ENCODE data around the gene NUDT8. TPM values are rescaled to one million over a fixed set of nuclear protein-coding genes. Genes with fewer than 3 reads are reported as not detected.

NUDT8 gene
- total RNA-seq, 4 donors from 2014 or later = 5.0 to 64.1 (median 45.4) TPM

DNA sequence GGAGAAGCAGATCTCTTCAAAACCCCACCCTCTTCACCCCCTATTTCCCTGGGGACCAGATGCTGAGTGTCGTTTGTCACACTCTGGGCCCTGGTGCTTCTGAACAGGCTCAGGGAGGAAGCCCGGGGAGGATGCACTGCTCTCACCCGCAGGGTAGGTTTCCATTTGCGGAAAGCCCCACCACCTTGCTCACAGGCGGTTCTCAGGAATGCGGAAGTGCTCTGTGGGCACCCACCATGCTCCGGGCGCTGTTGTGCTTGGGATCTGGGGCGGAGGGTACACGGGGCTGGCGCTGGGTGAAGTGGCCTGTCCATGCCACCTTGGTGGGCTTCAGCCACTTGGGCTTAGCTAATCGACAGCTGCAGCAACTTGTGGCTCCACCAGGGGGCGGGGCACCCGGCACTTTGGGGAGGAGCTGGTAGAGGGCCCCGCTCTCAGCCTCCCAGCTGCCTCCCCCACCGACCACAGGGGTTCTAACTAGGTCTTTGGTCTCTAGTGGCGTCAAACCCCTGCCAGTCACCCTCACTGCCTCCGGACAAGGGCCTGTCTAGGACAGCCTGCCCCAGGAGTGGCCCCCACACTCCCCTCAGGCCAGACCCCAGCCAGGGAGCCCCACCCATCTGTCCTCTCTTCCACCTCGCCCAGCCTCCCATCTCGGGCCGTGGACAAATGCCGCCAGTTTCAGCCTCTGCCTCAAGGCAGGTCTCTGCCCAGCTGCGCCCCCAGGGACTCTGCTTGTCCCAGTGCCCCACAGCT, 15.6 kb downstream of the NUDT8 start:
- Histone ChIP-seq H3K27ac (peak overlapping the region; percentile 70 to 91 (median 82)), H3K27me3 (peaks cover 0 to 5% of the 10 kb centered on the region in 2 donors), H3K9me3 (no peaks in the 10 kb centered on the region), H3K4me3 (peak overlapping the region; percentile 22 to 52 (median 44)), H3K4me1 (peaks cover 0 to 16% (median 10%) of the 10 kb centered on the region in 4 donors), H3K36me3 (peaks cover 0 to 37% (median 0%) of the 10 kb centered on the region in 3 donors)
- peak in 1 of 2 donors; percentile 17 for TF ChIP-seq POLR2A (IDR thresholded peaks at IDR 0.05)
- TF ChIP-seq, protein P1, sequence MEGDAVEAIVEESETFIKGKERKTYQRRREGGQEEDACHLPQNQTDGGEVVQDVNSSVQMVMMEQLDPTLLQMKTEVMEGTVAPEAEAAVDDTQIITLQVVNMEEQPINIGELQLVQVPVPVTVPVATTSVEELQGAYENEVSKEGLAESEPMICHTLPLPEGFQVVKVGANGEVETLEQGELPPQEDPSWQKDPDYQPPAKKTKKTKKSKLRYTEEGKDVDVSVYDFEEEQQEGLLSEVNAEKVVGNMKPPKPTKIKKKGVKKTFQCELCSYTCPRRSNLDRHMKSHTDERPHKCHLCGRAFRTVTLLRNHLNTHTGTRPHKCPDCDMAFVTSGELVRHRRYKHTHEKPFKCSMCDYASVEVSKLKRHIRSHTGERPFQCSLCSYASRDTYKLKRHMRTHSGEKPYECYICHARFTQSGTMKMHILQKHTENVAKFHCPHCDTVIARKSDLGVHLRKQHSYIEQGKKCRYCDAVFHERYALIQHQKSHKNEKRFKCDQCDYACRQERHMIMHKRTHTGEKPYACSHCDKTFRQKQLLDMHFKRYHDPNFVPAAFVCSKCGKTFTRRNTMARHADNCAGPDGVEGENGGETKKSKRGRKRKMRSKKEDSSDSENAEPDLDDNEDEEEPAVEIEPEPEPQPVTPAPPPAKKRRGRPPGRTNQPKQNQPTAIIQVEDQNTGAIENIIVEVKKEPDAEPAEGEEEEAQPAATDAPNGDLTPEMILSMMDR (IDR thresholded peaks at IDR 0.05) = peak in 5 of 6 experiments; percentile 49 to 73 (median 56)
- peak; percentile 73 to 93 (median 87) for DNase-seq

DNA sequence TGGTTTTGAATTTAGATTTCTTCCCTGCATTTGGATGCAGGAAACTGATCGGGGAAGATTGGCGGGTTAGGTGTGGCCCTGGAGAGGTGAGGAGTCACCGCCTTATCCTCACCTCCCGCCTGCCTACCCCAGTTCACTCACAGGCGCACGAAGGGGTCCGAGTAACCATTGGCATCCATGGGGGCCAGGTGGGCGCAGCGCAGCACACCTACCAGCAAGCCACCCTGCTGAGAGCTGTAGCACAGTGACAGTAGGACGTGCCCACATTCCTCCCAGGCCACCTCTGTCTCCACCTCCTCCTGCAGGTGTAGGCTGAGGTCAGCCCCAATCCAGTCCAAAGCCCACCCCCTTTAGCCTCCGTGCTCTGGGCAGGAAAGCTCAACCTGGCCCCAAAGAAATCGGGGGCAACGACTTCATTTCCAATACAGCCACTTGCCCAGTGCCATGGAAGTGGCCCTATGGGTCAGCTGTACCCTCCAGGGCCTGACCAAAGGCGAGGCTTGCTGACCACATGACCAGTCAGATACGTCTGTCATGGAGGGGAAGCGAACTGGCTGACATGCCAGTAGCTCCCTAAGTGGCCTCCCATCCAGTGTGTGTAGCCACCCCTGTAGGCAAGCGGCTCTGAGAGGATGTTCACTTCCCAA, 16.3 kb downstream of the NUDT8 start:
- H3K4me3 ChIP-seq = peak overlapping the region in 3 of 4 donors; percentile 42 to 52 (median 45)
- no peak for TF ChIP-seq POLR2A (IDR thresholded peaks at IDR 0.05)
- TF ChIP-seq, protein P1 (IDR thresholded peaks at IDR 0.05) = no peak
- H3K27me3 ChIP-seq = peaks cover 0 to 5% of the 10 kb centered on the region in 2 donors
- peaks cover 0 to 16% (median 10%) of the 10 kb centered on the region in 4 donors for H3K4me1 ChIP-seq
- peaks cover 0 to 44% (median 0%) of the 10 kb centered on the region in 3 donors for H3K36me3 ChIP-seq
- DNase-seq = no peak
- no peaks in the 10 kb centered on the region for H3K9me3 ChIP-seq
- peak overlapping the region; percentile 70 to 91 (median 82) for H3K27ac ChIP-seq

DNA sequence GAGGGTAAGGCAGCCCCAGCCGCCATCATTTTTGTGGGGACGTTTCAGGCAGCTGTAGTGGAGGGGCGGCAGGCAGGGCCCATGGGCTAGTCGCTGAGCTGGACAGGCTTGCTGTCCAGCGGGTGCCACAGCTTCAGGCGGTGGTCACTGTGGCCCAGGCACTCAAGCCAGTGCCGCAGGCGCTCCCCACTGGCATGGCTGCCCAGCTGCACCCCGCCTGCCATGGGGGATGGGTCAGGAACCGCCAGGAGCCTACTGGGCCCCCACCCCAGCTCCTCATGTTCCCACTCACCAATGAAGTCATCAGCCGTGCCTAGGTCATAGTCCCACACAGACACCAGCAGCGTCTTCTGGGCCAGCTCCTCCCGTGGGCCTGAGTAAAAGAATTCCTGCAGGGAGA, 17.0 kb downstream of the NUDT8 start:
- no peak overlapping the region for H3K27ac ChIP-seq
- H3K9me3 ChIP-seq = no peaks in the 10 kb centered on the region
- TF ChIP-seq POLR2A (IDR thresholded peaks at IDR 0.05) = no peak
- TF ChIP-seq, protein P1 (IDR thresholded peaks at IDR 0.05) = no peak
- H3K4me1 ChIP-seq = peaks cover 0 to 21% (median 11%) of the 10 kb centered on the region in 4 donors
- H3K4me3 ChIP-seq = no peak overlapping the region
- DNase-seq = no peak
- H3K27me3 ChIP-seq = peaks cover 0 to 5% of the 10 kb centered on the region in 2 donors
- H3K36me3 ChIP-seq = peaks cover 0 to 44% (median 0%) of the 10 kb centered on the region in 3 donors

DNA sequence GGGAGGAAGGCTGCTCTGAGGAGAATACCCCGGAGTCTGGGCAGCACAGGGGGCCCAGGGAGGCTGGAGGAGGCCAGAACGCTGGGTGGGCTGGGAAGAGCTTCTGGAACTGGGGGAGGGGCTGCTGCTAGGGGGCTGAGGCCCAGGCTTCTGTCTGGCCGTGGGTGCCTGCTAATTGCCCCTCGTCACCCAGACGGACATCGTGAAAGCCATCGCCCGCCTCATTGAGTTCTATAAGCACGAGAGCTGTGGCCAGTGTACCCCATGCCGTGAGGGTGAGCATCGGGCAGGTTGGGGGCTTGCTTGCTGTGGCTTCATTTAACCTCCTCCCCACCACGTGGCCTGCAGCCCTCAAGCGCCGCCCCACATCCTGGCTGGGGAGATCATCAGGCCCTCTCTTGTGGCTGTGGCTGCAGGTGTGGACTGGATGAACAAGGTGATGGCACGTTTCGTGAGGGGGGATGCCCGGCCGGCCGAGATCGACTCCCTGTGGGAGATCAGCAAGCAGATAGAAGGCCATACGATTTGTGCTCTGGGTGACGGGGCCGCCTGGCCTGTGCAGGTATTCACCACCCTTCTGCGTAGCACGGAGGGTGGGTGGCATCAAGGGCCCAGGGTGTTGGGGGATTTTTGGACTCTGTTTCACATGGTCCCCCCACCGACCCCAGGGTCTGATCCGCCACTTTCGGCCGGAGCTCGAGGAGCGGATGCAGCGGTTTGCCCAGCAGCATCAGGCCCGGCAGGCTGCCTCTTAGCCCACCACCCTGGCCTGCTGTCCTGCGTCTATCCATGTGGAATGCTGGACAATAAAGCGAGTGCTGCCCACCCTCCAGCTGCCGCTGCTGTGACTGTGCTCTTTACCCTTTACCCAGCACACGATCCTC, 17.8 kb downstream of the NUDT8 start:
- peaks cover 0 to 5% of the 10 kb centered on the region in 2 donors for H3K27me3 ChIP-seq
- peaks cover 0 to 44% (median 0%) of the 10 kb centered on the region in 3 donors for H3K36me3 ChIP-seq
- peaks cover 0 to 28% (median 17%) of the 10 kb centered on the region in 4 donors for H3K4me1 ChIP-seq
- no peak overlapping the region for H3K4me3 ChIP-seq
- no peak overlapping the region for H3K27ac ChIP-seq
- DNase-seq = no peak
- TF ChIP-seq POLR2A (IDR thresholded peaks at IDR 0.05) = no peak
- H3K9me3 ChIP-seq = no peaks in the 10 kb centered on the region

DNA sequence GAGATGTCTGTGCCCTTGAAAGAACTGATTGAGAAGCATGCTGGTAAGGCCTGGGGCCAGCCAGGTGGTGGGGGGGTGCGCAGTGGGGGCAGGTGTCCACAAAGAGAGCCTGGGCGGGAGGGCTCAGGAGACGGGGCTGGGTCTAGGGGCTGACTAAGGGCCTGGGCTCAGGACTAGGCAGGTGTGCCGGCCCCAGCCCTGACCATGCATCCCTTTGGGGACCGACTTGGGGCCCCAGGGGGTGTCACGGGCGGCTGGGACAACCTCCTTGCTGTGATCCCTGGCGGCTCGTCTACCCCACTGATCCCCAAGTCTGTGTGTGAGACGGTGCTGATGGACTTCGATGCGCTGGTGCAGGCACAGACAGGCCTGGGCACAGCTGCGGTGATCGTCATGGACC, 18.6 kb downstream of the NUDT8 start:
- Histone ChIP-seq H3K27me3 (peaks cover 0 to 4% of the 10 kb centered on the region in 2 donors), H3K4me3 (no peak overlapping the region), H3K4me1 (peaks cover 0 to 28% (median 19%) of the 10 kb centered on the region in 4 donors), H3K36me3 (peaks cover 0 to 44% (median 0%) of the 10 kb centered on the region in 3 donors), H3K27ac (no peak overlapping the region), H3K9me3 (no peaks in the 10 kb centered on the region)
- no peak for DNase-seq
- TF ChIP-seq POLR2A (IDR thresholded peaks at IDR 0.05) = no peak
- TF ChIP-seq, protein P1 (IDR thresholded peaks at IDR 0.05) = no peak
